HG03469 (cell line): Measurements from ENCODE around the gene OGA.

ENCODE experiments used
- ATAC-seq: cut with Tn5 transposase; IDR thresholded peaks from one replicate; pipeline ENCODE4 v1.9.1; 2021; ENCODE audit warnings: mild to moderate bottlenecking, moderate library complexity, moderate number of reproducible peaks; ENCODE audit not compliant: unreplicated experiment

The OGA gene

DNA sequence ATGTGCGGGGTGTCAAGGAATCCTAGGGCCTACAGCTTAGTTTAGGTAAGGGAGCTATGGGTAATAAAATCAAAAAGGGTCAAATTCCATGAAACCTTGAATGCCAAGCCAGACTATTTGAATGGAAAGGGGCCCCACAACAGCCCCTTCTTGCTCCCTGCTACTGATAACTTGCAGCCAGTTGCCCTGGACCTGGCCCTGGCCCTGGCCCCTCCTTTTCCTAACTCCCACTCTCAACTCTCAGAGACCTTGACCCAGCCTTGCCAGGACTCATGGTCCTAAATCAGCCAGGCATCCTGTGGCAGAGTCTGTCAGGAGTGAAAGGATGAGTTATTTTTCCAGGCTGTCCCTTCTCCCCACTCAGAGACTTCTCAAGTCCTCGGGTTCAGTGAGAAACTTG, 19.5 kb upstream of the OGA start:
- no peak for ATAC-seq

DNA sequence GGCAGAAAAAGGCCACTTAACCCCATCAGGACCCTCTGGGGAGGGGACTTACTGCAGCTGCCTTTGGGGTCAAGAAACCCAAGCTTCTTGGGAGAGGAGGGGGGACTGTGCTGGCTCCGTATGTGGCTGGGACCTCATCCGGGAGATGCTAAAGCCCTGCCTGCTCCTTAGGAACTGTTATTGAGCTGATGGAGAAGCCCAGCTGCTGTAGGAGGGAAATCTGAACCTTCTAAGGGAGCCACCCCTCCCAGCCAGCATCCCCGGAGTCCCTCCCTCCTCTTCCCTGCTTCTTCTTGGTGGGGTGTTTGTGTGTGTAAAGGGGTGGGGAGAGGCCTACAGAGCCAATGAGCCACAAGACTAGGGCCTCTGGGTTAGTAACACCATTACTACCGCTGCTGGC, 17.1 kb upstream of the OGA start:
- ATAC-seq: no peak

DNA sequence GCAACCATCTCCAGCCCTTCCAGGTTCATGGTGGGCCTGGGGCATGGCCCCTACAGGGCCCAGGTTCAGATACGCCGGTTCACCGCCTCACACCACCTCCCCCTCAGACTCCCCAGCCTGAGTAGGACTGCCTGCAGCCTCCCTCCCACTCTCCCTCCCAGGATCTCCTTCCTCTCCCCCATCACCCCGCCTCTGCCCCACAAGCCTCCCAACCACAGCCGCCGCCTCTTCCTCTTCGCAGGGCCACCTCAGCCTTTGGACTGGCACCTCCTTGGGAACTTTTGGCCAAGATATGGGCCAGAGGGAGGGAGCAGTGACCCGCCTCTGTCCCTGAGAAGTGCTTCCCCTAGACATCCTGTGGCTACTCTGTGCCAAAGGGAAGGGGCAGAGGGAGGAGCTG, 16.1 kb upstream of the OGA start:
- ATAC-seq: no peak

DNA sequence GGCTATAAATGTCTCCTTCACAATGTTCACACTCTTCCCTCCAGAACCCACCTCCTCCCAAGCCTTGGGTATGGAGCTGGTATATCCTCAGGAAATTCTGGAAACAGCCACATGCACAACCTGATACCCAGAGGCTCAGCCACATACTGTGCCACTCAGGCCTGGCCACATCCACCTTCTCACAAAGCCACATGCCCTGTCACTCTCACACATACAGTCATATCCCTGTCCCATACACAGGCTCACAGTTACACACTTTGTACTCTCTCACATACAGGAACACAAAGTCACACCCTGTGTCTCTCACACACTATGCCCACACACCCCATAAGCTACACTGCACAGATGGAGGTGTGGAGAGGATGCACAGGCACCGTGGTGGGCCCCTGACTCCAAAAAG, 15.2 kb upstream of the OGA start:
- ATAC-seq: no peak

DNA sequence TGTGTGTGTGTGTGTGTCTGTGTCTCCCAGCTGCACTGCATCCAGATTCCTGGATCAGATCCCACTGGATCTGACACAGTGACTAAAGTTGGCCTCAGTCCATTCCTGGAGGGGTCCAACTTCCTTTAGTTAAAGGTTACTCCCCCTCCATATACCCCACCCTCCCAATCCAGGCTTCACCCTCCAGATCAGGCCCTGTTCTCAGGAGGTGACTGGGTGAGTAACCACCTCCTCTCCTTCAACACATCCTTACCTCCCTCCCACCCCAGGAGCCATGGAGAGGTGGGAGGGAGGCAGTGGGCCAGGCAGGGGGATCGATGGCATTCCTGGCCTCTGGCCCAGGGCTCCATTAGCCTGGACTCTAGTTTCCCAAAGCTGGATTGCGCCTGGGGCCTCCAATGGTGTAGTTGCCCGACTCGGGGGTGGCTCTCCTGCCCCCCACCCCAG, 14.1 kb upstream of the OGA start:
- ATAC-seq: no peak

DNA sequence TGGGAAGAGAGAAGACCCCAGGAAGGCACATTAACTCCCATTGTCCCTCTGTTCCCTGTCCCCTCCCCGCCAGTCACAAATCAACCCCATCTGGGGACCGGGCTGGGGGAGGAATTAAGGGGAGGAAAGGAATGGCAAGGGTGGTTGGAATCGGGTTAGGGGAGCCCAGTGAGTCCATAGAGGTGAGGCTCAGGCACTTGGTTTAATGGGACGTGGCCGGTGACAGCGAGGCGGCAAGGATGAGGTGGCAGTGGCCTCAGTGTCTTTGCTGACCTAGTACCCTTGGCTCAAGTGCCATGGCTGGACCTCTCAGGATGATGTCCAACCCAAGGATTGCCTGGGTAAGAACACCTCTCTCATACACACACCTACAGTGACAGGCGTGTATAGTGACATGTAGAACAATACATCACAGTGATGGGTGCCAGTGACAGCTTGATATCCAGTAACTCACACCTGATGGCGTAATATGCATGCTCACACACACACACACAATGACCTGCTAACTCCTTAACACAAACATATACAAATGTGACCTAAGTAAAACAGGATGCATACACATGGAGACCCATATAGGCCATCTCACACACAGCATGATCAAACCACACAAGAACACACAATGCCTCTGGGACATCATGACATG, 13.0 kb upstream of the OGA start:
- ATAC-seq: no peak

DNA sequence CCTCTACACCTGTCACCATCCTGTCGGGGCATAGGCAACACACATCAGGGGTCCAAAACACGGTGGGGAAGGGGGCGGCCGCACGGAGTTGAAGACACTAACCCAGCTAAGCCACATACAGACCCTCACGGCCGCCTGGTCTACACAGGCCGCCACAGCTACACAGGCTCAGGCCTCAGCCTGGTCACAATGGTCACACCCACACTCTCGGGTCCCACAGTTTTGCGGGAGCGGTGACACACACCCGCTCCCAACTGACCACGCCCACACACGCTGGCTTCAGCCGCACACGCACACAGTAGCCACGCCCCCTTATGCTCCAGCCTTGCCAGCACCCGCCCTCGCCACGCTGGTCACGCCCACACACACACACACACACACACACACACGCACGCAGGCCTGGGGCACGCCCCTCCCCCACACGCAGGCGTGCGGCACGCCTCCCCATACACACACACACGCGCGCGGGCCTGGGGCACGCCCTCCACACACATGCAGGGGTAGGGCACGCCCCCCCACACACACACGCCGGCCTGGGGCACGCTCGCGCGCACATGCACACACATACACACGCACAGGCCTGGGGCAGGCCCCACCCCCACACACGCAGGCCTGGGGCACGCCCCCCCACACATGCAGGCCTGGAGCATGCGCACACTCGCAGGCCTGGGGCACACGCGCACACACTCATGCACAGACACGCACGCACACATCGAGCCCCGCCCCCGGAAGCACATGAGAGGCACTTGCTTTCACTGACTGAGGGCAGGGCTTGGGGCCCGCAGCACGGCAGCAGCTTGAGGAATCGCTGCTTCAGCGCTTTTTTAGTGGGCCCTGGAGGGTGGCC, 12.3 kb upstream of the OGA start:
- ATAC-seq: peak; percentile 36

DNA sequence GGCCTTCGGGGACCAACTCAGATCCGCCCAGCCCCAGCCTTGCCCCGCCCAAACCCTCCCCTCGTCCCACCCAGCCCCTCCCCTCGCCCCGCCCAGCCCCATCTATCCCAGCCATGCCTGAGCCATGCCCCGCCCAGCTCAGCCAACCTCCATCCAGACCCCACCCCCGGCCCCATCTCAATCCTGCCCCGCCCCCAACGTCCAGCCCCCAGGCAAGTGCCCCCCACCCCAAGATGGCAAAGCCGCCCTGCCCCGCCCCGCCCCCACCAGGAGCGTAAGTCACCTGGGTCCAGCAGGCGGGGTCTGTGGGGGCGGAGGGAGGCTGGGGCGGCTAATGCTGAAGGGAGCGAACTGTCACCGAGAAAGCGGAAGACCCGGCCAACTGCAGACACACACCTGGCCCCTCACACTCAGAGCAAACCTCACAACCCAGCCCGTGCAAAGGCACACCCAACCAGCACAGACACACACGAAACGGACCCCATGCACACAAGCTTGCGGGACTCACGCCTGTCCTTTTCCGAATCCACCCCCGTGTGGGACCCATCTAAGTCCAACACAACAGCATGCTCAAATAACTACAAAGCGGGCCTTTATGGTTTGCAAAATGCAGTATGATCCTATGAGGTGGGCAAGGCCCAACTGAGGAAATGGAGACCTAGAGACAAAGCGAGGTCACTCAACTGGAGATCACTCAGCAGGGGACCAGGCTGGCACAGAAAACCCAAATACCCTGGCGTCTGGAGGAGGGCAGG, 11.5 kb upstream of the OGA start:
- ATAC-seq: peak; percentile 7

DNA sequence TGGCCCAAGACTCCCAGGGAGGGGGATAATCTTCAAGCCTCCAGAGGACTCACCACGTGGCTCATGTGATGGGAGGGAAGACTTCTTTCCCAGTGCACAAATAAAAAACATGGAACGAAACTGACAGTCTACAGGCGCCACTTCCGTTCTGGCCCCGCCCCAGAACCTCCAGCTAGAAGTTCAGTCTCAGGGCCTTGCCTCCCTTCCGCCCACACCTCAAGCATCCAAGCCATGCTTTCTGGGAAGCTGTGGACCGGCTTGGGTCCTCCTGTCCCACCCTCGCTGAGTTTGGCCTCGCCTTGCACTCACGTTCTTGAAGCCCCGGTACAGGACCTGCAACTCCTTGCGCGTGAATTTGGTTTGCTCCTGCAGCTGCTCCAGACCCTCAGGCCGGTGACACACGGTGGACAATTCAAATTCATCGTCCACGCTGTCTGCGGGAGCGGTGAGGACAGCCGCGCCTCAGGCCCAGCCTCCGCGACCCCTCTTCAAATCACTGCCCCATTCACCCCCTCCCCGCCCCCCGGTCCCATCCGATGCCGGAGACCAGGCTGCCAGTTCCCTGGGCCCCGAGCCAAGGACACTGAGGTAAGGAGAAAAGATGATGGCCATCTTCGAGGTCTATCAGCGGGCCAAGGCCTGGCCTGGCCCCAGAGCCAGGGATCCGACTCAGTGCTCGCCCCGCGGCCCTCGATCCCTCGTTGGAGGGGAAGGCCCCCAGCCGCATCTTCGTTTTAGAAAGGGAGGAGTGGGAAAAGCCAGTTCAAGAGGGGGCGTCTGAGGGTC, 10.7 kb upstream of the OGA start:
- no peak for ATAC-seq

DNA sequence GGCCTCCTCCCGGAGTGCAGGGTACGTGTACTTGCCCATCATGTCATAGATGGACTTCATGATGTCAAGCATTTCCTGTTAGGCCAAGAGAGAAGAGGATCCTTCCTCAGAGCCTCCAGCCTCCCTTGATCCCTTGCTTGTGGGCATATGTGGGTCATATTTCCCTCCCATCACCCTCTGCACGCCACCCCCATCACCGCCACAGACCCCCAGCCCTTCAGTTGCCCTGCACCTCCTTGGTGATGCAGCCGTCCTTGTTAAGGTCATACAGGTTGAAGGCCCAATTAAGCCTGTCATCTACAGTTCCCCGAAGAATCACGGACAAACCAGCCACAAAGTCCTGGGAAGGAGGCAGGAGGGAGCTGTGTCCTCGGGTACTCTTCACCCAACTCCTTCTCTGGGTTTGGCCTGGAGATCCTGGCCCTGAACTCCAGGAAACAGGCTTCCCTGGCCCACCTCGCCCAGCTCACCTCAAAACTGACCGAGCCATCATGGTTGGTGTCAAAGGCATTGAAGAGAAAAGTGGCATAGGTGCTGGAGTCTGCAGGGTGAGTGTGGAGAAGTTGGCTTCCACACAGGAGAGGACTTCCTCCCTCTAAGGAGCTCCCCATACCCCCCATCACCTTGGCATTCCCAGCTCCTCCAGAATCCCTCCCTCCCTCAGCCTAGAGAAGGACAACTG, 9.8 kb upstream of the OGA start:
- no peak for ATAC-seq

DNA sequence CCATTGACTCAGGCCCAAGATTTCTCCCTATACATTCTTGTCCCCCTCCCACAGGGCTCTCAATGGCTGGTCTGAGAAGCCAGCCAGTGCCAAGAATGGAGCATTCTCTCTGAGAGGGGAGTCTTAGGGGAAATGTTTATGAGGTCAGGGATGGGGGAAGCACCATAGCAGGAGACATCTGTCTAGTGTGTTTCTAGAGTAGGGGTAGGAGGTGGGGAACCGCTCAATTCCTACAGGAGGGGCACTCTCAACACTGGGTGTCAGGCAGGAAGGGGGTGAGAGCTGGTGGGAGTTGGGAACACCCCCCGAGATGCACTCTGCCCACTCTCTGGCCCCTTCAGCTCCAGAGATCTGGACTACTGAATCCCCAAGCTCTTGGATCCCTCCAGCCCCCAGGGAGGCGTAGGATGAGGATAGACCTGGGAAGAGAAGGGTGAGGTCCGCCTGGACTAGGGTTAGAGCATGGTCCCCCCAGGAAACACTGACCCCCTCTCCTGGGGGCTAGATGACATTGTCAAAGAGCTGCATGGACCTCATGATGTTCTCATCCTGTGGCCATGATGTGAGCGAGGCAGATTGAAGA, 8.7 kb upstream of the OGA start:
- ATAC-seq: no peak

DNA sequence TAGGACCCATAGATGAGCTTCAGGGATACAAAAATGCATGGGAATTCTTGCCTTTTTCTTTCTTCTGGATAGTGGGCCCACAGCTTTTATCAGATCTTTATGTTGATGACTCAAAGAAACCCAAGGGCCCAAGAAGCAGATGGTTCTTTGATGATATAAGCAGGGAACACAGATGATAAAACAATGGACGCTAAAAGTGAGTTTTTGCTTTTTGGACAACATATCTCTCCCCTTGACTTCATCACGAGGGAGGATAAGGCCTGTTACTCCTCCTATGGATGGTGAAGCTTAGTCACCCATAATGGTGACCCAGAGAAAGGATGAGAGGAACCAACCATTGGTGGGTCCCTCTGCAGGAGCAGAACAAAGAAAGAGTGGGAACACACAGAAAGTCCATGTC, 6.5 kb upstream of the OGA start:
- no peak for ATAC-seq

DNA sequence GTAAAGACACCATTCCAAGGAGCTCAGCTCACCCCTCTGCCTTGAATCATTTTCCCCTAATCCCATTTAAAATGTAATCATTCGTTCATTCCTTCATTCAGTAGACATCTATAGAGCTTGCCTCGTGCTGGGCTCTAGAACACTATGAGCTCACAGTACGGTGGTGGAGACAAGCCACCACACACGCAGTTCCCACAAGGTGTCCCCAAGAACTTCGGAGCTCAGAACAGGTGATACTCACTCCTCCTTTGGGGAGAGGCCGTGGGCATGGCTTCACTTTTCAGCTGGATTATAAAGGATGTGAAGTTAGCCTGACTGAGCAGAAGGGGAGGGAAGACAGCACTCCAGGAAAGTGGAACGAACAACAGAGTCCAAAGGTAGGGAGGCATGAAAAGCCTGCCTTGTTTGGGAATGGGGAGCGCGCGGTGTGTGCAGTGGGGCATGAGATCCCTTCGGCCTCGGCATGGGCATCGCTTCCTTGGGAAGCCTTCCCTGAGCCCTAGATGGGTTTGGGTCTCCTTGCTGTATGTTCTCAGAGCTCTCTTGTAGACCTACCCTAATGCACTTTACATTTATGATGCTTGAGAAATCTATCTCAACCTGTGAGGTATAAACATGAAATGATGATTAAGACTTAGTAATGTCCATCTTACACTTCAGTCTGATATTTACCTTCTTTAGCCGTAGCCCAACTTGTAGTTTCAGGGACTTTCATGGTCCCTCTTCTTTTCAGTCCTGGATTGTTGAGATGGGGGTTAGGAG, 809 bp upstream of the OGA start:
- ATAC-seq: peak; percentile 11

DNA sequence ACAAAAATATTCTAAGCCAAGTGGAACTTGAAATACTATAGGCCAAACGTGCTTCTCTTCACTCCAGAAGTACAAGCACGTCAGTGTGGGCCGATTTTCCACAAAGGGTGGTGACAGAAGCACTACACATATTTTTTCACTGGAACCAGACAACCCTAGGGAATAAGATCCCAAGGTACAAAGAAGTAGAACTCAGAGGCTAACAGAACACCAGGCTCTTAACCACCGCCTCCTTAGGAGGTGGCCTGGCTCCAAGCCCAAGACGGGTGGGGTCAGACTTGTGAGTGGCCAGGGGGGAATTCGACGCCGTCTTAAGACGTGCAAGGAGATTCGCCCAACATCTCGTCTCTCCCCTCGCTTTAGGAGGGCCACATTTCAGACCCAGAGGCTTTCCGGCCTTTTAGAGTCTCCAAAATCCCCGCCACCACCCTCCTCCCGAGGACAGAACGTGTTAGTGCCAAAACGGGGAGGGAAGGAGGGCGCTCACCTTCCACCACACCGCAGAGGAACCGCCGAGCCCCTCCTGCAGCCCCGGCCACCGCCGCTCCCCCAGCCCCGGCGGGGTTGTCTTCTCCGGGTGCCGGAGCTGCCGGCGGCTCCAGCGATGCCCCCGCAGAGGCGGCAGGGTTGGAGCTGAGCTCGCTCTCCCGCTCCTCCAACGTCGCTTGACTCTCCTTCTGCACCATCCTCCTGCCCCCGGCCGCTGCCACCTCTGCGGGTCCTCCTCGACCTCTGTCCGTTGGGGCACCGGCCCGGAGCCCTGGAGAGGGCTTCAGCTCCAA, 716 bp downstream of the OGA start:
- no peak for ATAC-seq

DNA sequence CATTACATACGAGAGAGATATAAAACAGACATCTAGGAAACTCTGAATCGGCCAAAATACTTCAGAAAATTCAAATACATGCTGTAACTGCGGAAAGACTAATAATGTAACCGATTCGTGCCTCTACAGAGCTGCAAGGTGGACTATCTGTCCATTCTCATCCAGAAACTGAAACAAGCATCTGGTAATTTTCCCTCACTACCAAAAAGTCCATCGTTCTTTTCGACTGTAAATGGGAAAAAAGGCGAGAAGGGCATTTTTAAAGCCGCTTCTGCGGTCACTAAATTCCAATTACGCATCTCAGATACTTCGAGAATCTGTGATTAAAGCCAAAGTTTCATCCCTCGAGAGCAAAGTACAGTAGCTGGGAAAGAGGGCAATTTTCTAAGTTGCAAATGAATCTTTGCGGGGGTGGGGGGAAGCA, 1.3 kb downstream of the OGA start:
- ATAC-seq: no peak

DNA sequence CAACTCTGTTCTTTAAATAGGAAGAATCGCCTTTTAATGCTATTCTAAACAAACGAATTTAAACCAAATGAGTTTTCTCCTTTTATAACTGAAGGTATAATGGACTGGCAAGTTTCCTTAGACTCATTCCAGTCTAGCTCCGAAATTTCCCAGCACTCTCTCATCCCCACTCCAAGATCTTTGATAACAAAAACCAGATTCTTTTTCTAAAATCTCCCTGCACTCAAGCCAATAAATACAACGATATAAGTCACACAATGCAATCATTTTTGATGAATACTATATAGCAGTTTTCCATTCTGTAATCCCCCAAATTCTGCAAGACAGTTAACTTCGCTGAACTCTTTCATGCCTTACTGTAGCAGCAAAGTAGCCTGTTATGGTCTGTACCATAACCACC, 1.9 kb downstream of the OGA start:
- no peak for ATAC-seq

DNA sequence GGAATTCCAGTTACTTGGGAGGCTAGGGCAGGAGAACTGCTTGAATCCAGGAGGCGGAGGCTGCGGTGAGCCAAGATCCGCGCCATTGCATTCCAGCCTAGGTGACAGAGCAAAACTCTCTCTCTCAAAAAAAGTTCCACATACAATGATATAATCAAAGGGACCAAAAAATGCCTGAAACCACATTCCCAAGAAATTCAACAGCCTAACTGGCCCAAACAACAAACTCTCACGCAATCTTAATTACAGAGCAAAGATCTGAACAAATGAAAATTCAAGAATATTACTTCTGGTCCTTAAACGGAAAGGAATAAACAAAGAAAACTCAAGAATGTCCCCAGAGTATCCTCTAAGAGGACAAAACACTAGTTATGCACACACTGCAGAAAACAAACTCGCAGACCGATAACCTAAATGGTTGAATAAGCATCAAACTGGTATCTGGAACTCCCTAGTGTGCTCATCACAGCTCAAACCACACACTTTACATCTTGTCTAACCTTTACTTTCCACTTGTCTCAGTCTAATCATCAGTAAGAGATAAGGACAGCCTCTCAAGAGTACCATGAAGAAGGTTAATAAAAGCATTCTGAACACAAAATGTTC, 3.7 kb downstream of the OGA start:
- peak; percentile 23 for ATAC-seq

DNA sequence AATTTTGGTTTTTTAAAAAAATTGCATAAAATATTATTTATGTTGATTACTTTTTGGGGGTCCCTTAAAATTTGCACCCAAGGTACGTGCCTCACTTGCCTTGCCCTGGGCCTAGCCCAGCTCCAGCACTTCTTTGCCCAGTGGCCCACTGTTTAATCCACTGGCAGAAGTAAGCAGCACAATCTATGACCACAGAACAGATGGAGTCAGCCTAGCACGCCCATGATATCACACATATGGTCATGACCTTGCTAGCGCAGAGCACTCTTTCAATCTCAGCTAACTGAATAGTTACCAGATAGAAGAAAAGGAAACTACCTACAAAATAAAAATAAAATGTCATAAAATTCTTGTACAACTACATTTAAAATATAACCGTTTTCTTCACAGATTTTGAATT, 5.6 kb downstream of the OGA start:
- no peak for ATAC-seq
